Epithelial cell of proximal tubule (primary cell): ENCODE data around the gene STT3B. TPM values are rescaled to one million over a fixed set of nuclear protein-coding genes. Genes with fewer than 3 reads are reported as not detected.
"Not testable (repeated sequence)": the region's sequence is repeated elsewhere in the genome, so short reads cannot be mapped to it uniquely, and the experiment has no call there.

Experiments
- DNase-seq: peaks from one replicate; pipeline ENCODE4 v3.0.0-alpha.2; 2011; ENCODE audit warnings: low read depth
- H3K4me3 ChIP-seq: 2 replicates; pipeline ENCODE4 v1.5.1; 2011; ENCODE audit warnings: low read depth, mild to moderate bottlenecking, low read length
- CTCF ChIP-seq: conservative IDR thresholded peaks from 2 replicates; pipeline ENCODE4 v1.5.1; 2012; ENCODE audit warnings: low read depth, mild to moderate bottlenecking, low read length
- total RNA-seq: library from RNA; depleted of rRNA; stranded (reverse); fragments of >200 nt; gene quantifications from 2 replicates; pipeline ENCODE4 v1.2.3, GENCODE V29; 2015

Gene STT3B
- total RNA-seq, 1 donor from 2014 or later = 92.8 TPM

DNA sequence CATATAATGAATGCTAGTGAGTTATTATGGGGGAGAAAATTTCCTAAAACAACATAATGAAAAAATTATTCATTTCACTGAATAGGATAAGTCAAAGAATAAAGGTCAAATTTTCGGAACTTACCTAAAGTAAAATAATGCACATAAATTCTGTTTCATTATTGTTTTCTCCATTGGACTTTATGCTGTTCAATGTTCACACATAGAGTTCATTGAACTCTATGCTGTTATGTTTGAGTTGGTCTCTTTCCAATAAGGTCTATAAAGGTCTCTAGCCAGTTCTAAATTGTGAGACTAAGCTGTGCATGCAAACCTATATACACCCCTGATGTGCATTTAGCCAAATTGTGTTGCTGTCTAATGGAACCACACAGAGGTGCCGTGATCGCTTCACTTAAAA, 28.5 kb upstream of the STT3B start:
- no peak for TF ChIP-seq CTCF
- no peak for DNase-seq
- H3K4me3 ChIP-seq = no peak overlapping the region

GRCh38 chr3:31505371-31506048, 27.2 kb upstream of the STT3B start:
- H3K4me3 ChIP-seq = no peak overlapping the region
- no peak for TF ChIP-seq CTCF
- no peak for DNase-seq

DNA sequence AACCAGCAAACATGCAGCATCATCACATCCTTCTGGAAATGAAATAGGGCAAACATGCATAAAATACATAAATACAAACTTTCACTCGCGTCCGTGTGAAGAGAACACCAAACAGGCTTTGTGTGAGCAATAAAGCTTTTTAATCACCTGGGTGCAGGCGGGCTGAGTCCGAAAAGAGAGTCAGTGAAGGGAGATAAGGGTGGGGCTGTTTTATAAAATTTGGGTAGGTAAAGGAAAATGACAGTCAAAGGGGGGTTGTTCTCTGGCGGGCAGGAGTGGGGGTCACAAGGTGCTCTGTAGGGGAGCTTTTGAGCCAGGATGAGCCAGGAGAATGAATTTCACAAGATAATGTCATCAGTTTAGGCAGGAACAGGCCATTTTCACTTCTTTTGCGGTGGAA, 26.2 kb upstream of the STT3B start:
- H3K4me3 ChIP-seq, DNase-seq: not testable (repeated sequence)

DNA sequence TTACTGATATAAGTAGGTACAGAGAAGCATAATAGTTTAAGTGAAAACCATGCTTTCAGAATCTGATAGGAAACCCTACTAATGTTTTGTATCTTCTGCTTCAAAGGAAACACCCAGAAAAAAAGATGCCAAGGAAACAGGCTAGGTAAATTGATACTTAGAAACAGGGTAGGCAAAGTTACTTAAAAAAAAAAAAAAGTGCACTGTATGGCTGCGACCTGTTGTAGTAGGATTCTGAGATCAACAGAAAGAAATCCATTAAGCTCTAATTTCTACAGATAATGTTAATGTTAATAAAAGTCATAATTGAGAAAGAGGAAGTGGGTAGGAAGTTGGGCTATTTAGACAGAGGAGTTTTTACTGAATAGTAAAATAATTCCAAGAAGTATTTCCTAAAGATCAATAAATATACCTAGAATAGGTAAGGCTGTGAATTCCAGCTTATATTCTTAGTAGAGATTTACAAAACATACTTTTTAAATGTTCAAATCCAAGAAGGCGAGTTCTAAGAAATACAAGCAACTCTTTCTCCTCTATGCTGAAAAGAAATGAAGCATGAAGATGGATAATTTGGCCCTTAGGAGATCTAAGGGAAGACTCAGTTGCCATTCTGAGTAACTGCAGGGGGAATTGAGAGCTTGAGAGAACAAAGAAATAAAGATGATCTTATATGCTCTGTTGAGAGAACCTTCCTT, 24.1 kb upstream of the STT3B start:
- no peak for DNase-seq
- TF ChIP-seq CTCF = no peak
- H3K4me3 ChIP-seq = no peak overlapping the region

DNA sequence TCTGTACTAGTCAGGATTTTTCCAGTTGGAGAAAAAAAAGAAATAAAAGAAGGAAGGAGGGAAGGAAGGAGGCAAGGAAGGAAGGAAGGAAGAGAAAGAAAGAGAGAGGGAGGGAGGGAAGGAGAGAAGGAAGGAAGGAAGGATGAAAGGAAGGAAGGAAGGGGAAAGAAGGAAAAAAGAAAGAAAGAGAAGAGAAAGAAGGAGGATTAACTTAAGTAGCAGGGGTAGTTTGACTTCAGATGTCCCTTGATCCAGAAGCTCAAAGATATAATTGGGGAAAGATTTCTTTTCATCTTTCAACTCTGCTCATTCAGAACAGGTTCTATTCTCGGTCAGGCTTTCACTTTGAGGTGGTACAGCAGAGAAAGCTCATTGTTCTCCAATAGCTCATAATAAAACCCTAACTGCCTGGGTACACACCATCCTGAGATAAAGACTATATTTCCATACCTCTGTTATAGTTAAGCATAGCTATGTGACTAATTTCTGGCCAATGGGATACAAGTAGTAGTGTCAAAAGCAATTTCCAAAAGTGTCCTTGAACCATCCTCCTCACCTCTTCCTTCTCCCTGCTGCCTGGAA, 23.5 kb upstream of the STT3B start:
- no peak overlapping the region for H3K4me3 ChIP-seq
- no peak for DNase-seq
- TF ChIP-seq CTCF = no peak

GRCh38 chr3:31514570-31514969, 18.2 kb upstream of the STT3B start:
- DNase-seq = no peak
- no peak for TF ChIP-seq CTCF
- no peak overlapping the region for H3K4me3 ChIP-seq

- no peak overlapping the region for H3K4me3 ChIP-seq
- DNase-seq = no peak
- TF ChIP-seq CTCF = no peak
Measured at GRCh38 chr3:31515486-31516284, 17.0 kb upstream of the STT3B start.
